MG63 (cell line): ENCODE results near the gene SLC39A11. TPM values are rescaled to one million over a fixed set of nuclear protein-coding genes. Genes with fewer than 3 reads are reported as not detected.
"Not testable (repeated sequence)": the region's sequence is repeated elsewhere in the genome, so short reads cannot be mapped to it uniquely, and the experiment has no call there.

Experiments
- DNase-seq: peaks from one replicate; pipeline ENCODE4 v3.0.0-alpha.2; 2020
- H3K27me3 ChIP-seq: fragments of 250-450 bp; sonication (Bioruptor Pico); 2 replicates; pipeline ENCODE4 v1.5.1; 2020; ENCODE audit warnings: mild to moderate bottlenecking, moderate library complexity
- H3K36me3 ChIP-seq: fragments of 250-450 bp; sonication (Bioruptor Pico); 2 replicates; pipeline ENCODE4 v1.5.1; 2020; ENCODE audit warnings: mild to moderate bottlenecking, moderate library complexity
- H3K4me3 ChIP-seq: fragments of 250-450 bp; sonication (Bioruptor Pico); 2 replicates; pipeline ENCODE4 v1.5.1; 2020; ENCODE audit warnings: mild to moderate bottlenecking, moderate library complexity
- H3K9me3 ChIP-seq: fragments of 250-450 bp; sonication (Bioruptor Pico); 2 replicates; pipeline ENCODE4 v1.5.1; 2020; ENCODE audit warnings: mild to moderate bottlenecking, moderate library complexity
- total RNA-seq: library from RNA; depleted of rRNA; stranded (reverse); fragments of >200 nt; shearing (Covaris generic); gene quantifications from 2 replicates; pipeline ENCODE4 v1.2.3, GENCODE V29; 2014; ENCODE audit warnings: low replicate concordance

SLC39A11 gene
- total RNA-seq, 1 experiment from 2014 or later: 13.7 TPM

DNA sequence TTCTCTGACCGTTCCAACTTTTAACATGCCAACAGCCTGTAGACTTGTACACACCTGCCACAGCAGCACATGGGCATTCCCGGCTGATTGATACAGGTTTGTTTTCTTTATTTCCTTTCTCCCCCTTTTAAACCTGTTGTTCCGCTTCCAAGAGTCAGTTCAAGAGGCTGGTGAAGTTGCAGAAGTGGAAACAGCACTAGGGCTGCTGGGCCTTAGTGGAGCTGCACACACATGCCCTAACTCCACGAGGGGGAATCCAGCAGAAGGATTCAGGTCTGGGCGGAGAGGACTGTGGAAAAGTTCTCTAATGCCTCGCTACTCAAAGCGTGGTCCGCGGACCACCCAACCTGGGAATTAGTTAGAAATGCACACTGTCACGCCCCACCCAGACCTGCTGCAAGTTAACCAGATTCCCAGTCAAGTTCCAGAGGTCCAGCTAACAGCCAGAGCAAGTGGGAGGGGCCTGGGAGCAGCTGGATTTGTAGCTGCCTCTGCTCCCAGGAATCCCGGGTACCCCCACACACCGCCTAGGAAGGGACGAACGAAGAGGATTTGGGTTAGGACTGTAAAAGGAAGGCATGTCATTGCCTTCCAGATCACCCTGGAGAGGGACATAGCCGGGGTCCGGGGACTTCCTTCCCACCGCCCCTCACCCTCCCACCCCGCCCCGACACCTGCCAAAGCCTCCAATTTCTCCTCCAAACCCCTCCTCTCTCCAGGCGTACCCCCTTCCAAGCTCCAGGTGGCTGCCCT is 542 bp downstream of the SLC39A11 start:
- H3K27me3 ChIP-seq: no peaks in the 10 kb centered on the region
- DNase-seq: peak; percentile 56
- H3K9me3 ChIP-seq: no peaks in the 10 kb centered on the region
- H3K36me3 ChIP-seq: no peaks in the 10 kb centered on the region; the same call in 1 of the 2 replicates
- peak overlapping the region; percentile 60 for H3K4me3 ChIP-seq

DNA sequence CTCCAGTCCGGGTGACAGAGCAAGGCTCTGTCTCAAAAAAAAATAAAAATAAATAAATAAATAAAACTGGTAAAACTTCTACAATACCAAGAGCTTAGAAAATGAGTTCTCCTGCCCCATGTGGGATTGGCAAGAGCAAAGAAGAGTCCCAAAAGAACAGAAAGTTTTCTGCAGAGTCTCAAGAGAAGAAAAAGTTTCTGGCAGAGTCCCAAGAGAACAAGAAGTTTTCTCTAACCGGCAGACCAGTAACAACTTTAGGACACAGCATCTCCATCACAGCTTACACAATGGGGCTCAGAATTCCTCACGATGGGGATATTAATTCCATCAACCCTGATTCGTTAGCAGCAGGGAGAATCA is 1.1 kb downstream of the SLC39A11 start:
- peaks cover 3% of the 10 kb centered on the region for H3K36me3 ChIP-seq
- H3K27me3 ChIP-seq: no peaks in the 10 kb centered on the region
- H3K9me3 ChIP-seq: no peaks in the 10 kb centered on the region
- H3K4me3 ChIP-seq: peak overlapping the region; percentile 60
- DNase-seq: no peak

DNA sequence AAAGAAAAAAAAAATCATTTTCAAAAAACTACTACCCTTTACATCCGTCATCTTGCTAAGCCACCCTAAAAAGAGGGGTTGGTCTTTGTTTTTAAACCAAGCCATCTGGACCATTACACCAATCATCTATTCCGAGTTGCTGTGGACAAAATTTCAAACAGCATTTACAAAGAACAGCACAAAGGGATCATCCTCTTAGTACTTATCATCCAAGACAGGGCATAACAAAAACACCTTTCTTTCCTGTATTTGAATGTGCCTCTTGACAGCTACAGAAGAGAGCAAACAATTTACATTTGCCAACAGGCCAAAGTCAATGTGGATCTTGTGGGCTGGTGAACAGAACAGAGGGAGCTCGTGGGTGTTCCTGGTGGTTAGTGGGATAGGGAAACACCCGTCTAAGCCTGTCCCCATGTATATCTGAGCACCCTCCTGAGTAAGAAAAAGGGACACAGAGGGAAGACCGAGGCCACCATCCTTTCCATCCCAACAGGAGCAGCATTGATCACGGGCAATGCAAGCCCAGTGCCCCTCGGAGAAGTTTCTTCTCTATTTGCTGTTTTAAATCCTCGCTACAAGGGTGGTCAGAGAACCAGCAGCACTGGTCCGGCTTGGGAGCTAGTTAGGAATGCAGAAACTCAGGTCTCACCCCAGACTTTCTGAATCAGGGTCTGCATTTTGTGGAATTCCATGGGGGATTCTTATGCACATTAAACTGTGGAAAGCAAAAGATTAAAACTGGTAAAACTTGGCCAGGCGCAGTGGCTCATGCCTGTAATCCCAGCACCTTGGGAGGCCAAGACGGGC is 1.9 kb downstream of the SLC39A11 start:
- Histone ChIP-seq H3K4me3 (no peak overlapping the region), H3K9me3 (no peaks in the 10 kb centered on the region), H3K27me3 (no peaks in the 10 kb centered on the region), H3K36me3 (peaks cover 11% of the 10 kb centered on the region)
- no peak for DNase-seq

DNA sequence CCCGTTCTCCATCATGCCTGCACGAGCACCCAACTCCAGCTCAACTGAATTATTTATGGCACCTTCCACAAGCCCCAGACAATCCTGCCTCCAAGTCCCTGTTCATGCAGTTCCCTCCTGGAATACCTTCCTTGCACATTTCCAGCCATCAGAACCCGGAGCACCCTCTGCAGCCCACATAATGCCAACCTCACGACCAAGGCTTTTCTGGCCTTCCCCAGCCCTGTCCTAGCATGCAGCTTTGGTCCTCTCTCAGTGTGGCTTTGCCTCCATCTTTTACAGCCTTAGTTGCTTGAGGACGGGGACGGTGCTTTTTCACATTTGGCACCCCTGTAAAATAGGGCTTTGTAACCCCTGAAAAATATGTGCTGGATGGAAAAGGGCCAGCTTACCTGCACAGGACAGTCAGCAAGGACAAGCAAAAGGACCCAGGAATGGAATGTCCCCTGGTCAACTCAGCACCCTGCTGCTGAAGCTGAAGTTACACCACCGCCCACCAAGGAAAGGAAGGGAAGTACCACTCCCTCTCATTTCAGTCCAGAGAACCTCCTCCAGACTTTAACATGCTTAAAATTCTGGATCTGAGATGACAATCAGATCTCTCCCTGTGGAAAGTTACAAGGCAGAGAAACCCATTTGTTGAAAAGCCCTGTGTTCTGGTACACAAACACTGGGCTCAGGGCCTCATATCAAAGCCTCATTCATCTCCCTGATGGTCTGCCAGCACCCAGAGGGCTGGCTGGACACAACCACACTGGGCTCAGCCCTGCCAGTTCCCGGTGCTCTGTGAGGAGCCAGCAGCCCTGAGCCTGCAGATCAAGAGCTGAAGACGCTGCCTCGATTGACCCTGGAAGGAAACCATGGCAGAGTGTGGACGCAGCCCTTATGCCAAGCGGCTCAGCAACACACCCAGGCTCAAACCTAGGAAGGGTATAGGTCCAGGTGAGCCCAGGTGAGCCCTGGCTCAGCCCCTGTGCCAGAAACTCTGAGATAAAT is 2.9 kb downstream of the SLC39A11 start:
- Histone ChIP-seq H3K27me3 (no peaks in the 10 kb centered on the region), H3K36me3 (peaks cover 17% of the 10 kb centered on the region), H3K4me3 (no peak overlapping the region), H3K9me3 (no peaks in the 10 kb centered on the region)
- no peak for DNase-seq

DNA sequence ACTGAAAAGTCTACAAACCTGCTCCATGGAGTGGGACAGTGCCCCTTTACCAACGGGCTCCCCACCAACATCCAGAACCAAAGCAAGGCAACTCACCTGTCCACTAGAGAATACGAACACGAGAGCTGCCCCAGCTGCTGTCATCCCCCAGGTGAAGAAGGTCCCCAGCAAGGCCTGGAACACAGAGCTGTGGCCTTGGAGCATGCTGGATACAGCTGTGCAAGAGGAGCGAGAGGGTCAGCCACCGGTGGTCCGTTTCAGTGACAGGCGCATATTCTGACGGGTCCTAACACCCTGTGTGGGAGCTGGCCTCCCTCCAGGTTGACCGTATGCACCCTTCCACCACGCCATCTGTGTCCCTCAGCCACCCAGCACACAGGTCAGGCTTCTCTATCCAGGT is 3.9 kb downstream of the SLC39A11 start:
- no peak for DNase-seq
- Histone ChIP-seq H3K4me3 (no peak overlapping the region), H3K9me3 (peaks cover 3% of the 10 kb centered on the region; the same call in 1 of the 2 replicates), H3K36me3 (peaks cover 25% of the 10 kb centered on the region), H3K27me3 (no peaks in the 10 kb centered on the region)

DNA sequence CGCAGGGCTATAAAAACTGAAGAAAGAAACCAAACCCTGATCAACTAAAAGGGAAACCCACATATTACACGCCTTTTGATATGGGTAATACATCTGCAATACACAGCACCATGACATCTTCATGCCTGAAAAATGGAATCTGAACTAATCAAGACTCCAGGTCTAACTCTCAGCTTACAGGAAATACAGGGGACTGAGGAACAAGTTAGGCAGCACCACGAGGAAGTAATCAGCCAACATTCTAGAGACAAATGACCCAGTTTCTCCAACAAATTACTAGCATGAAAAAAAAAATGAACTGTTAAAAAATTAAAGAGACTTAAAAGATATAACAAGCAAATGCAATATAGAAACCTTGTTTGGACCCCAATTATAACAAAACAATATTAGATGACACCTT is 9.1 kb downstream of the SLC39A11 start:
- Histone ChIP-seq H3K9me3 (peaks cover 5% of the 10 kb centered on the region; the same call in 1 of the 2 replicates), H3K36me3 (peaks cover 28% of the 10 kb centered on the region), H3K4me3 (no peak overlapping the region), H3K27me3 (no peaks in the 10 kb centered on the region)
- no peak for DNase-seq

DNA sequence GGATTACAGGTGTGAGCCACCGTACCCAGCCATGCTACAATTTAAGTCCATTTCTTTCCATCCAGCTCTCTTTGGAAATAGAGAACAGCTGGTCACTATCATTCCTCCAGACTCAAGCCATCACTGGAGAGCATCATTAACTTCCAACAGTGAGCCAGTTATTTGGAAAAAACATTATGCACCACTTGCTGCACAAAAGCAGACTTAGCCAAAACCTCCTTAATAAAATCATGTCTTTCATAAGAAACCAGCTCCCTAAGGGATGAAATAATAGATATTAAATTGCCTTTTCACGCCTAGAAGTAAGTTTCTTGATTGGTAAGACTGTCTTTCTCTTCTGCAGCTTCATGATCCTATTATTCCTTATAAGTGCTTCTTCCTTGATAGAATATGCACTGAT is 17.9 kb downstream of the SLC39A11 start:
- DNase-seq: no peak
- 0 out of 2 replicates have a peak, but pooled peaks cover 4% of the 10 kb centered on the region for H3K9me3 ChIP-seq
- H3K36me3 ChIP-seq: peaks cover 12% of the 10 kb centered on the region
- no peaks in the 10 kb centered on the region for H3K27me3 ChIP-seq
- no peak overlapping the region for H3K4me3 ChIP-seq

DNA sequence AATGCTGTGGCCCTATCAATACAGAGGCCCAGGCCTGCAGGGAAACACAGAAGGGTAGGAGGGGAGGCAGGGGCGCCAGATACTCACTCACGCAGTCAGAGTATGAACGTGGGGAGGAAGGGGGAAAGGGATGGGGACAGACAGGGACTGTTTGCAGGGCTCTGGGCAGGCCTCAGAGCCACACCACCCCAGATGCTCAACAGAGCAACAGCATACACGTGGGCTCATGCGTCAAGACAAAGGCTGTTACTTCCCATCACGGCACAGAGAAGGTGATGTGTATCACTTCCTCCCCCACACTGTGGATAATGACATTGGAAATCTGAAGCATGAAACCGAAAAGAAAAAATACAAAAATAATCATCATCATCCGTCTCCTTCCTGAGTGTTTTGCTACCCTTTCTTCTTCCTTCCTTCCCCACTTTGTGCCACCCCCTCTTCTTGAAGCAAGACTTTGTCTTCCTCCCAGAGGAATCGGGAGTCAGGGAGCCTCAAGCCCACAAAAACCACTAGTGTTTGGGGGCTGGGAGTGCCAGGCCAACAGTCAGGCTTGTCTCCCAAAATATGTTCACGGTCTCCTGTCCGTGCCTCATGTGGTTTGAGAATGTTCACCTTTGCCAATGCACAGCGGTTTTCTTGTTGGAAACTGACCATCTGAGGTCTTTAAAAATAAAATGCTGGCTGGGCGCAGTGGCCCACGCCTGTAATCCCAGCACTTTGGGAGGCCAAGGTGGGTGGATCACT is 20.1 kb downstream of the SLC39A11 start:
- H3K4me3 ChIP-seq: no peak overlapping the region
- DNase-seq: no peak
- 0 out of 2 replicates have a peak, but pooled peaks cover 4% of the 10 kb centered on the region for H3K9me3 ChIP-seq
- peaks cover 12% of the 10 kb centered on the region for H3K36me3 ChIP-seq
- H3K27me3 ChIP-seq: no peaks in the 10 kb centered on the region

DNA sequence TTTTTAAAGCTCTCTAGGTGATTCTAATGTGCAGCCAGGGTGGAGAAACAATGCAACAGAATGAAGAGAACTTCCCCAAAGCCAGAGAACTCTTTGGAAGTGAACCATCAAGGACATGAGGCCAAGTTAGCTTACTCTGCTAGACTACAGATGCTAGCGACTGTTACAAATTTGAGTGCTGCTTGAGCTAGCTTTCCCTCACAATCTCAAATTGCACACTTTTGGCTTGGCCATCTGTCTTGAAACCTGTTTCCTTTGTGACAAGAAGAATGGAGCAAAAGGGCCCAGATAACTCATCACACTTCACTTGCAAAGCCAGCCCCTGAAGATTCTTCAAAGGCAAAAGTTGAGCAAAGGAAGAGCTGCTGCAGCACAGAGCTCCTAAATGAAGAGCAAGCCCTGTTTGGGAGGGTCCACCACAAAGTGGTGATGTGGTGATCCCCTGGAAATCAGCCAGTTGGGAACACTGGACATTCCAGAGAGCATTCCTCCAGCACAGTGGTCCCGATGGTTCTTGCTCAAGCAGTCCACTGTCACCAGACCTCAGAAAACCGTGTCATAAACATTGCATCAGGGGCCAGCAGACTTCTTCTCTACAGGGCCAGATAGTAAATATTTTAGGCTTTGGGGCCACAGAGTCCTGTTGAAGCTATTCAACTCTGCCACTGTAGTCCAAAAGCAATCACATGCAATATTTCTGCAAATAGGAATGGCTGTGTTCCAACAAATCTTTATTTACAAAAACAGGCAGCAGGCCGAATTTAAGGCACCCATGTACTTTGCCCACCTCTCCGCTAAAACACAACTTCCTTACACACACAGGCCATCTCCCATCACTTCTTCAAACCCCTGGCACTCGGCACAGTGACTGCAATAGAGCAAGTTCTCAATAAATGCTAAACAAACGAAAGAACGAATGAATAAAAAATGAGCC is 21.2 kb downstream of the SLC39A11 start:
- H3K9me3 ChIP-seq: 0 out of 2 replicates have a peak, but pooled peaks cover 4% of the 10 kb centered on the region
- no peak overlapping the region for H3K4me3 ChIP-seq
- peaks cover 12% of the 10 kb centered on the region for H3K36me3 ChIP-seq
- no peaks in the 10 kb centered on the region for H3K27me3 ChIP-seq
- no peak for DNase-seq

DNA sequence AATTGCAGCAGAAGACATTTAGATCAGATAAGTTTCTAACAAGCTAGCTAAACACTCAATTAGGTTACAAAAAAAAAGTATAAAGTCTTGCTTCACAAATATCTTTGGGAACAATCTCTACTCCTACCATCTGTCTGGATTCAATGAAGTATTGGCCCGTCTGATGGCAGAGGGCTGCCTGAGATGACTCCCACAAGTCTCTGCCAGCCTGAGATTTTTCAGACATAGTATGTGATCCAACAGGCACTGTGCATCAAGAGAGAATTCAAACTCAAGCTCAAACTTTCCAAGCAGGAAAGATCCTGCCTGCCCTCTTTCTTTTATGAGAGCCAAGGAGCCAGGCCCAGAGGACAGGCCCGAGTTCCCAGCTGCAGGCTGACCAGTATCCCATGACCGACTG is 22.6 kb downstream of the SLC39A11 start:
- H3K9me3 ChIP-seq: 0 out of 2 replicates have a peak, but pooled peaks cover 4% of the 10 kb centered on the region
- no peaks in the 10 kb centered on the region for H3K27me3 ChIP-seq
- H3K36me3 ChIP-seq: peaks cover 15% of the 10 kb centered on the region
- DNase-seq: no peak
- no peak overlapping the region for H3K4me3 ChIP-seq

DNA sequence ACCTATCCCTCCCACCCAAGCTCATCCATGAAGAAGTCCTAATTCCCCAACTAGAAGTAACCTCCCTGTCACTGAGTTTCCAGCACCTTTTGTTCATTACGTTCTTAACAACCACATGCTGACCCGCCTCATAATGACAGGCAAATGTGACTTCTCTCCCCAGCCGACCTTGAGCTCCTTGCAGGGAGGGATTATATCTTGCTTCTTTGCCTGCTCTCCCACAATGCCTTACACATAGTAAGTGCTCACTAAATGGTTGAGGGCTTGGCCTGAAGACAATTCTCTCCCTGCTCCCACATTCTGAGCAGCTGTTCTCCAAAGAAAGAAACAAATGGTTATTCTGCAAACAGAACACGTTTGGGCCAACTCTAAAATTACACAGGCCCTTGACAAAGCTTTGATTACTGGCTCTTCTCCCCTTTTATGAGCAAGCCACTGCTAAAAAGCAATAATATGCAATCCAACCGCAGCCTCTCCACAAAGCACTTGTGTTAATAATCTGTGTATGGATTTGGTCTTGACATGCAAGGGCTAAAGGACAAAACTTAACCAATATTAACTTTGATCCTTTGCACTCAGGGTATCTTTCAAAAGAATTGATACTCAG is 23.2 kb downstream of the SLC39A11 start:
- Histone ChIP-seq H3K9me3 (0 out of 2 replicates have a peak, but pooled peaks cover 4% of the 10 kb centered on the region), H3K36me3 (peaks cover 15% of the 10 kb centered on the region), H3K4me3 (no peak overlapping the region), H3K27me3 (no peaks in the 10 kb centered on the region)
- DNase-seq: no peak

DNA sequence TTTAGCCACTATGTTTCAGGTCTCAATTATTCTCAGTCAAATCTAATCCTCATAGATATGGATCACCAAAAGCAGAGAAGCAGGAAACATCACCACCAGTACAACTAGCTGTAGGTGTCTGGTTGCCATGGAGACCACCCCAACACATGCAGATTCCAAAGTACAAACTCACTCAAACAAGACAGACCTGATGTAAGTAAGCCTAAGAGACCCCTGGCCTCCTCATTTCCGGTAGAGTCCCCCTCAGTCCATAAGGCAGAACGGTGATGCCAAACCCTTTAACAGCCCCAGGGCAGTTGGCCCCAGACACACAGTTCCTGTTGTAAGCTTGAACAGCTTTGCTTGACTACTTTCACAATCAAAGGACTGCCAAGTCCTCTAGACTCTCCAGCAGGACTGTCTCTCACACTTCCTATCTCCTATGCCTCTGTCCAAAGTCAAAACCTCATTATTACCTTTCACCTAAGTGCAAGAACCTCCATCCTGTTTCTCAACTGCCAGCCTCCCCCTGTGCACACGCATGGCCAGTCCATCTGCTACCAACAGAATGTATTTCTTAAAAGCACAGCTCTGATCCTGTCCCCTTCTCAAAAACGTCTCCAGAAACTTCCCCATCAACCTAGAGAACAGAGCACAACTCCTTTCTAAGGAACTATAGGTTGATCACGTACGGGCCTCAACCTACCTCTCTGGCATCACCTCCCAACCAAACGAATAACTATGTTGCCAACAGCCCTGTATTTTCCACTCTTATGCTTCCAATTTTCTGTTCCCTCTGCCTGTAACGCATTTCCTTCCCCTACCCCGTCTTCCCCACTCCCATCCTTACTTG is 23.9 kb downstream of the SLC39A11 start:
- Histone ChIP-seq H3K9me3 (0 out of 2 replicates have a peak, but pooled peaks cover 4% of the 10 kb centered on the region), H3K36me3 (peaks cover 15% of the 10 kb centered on the region), H3K4me3 (peak overlapping the region; percentile 6; the same call in 1 of the 2 replicates), H3K27me3 (no peaks in the 10 kb centered on the region)
- peak; percentile 83 for DNase-seq

DNA sequence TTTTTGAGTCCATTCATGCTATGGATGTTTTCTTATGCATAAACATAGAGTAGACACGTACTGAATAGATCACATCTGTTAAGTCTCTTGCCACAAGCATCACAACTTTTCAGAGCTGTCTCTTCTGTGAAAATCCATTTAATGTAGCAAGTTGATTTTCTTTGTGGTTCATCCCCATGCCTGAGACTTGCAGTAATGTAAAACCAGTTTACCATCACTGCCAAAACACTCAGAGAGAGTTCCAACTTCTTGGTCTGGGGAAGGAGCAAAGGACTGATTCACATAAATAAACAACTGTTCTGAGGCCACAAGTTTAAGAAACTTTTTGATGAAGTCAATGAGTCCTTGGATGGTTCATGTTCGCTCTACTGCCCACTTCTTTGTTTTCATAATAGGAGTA is 24.8 kb downstream of the SLC39A11 start:
- not testable (repeated sequence) for H3K9me3 ChIP-seq, H3K27me3 ChIP-seq
- DNase-seq: peak; percentile 59
- Histone ChIP-seq H3K36me3 (peaks cover 15% of the 10 kb centered on the region), H3K4me3 (peak overlapping the region; percentile 6; the same call in 1 of the 2 replicates)

DNA sequence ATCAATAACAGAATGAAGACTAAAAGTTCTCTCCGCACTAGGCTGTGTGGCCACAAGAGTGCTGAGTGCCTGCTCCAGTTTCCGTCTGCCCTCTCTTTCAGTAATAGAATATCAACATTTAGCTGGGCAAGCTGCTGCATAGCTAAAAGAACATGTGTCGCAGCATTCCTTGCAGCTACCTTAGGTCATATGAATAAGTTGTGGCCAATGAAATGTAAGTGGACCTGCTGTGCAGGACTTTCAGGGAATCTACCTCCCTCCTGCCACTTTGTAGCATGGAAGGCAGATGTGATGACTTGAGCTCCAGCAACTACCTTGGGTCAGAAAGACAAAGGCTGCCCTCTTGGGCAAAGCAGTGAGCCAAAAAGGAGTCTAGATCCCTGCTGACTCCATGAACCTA is 25.4 kb downstream of the SLC39A11 start:
- Histone ChIP-seq H3K4me3 (no peak overlapping the region), H3K27me3 (no peaks in the 10 kb centered on the region), H3K9me3 (0 out of 2 replicates have a peak, but pooled peaks cover 4% of the 10 kb centered on the region), H3K36me3 (peaks cover 15% of the 10 kb centered on the region)
- no peak for DNase-seq
